Stimulated activated CD8-positive, alpha-beta memory T cell treated with anti-CD3 and anti-CD28 coated beads, Interleukin-4, amount 100 ng/mL, for 4 hours (primary cell): Measurements from ENCODE around the gene CPA4.

Experiments used
- DNase-seq, 2 donors: peaks; one replicate each; pipeline ENCODE4 v3.0.0-alpha.2; 2020; ENCODE audit warnings: low read depth in 2 of 2, low spot score in 1 of 2

Gene CPA4

GRCh38 chr7:130274983-130275591, 17.9 kb upstream of the CPA4 start:
- no peak for DNase-seq

GRCh38 chr7:130275826-130276297, 17.1 kb upstream of the CPA4 start:
- no peak for DNase-seq

- DNase-seq = no peak
Observed at GRCh38 chr7:130276796-130277762, 15.9 kb upstream of the CPA4 start.

GRCh38 chr7:130277763-130278643, 15.0 kb upstream of the CPA4 start:
- DNase-seq = no peak

- DNase-seq = no peak
Observed at GRCh38 chr7:130278860-130279259, 14.1 kb upstream of the CPA4 start.

- no peak for DNase-seq
Observed at GRCh38 chr7:130279286-130279685, 13.7 kb upstream of the CPA4 start.

GRCh38 chr7:130279906-130280305, 13.1 kb upstream of the CPA4 start:
- DNase-seq = no peak

- no peak for DNase-seq
Observed at GRCh38 chr7:130281260-130281659, 11.7 kb upstream of the CPA4 start.

- DNase-seq = no peak
Observed at GRCh38 chr7:130286881-130287280, 6.1 kb upstream of the CPA4 start.

- no peak for DNase-seq
Observed at GRCh38 chr7:130288168-130288567, 4.8 kb upstream of the CPA4 start.

GRCh38 chr7:130288829-130289228, 4.1 kb upstream of the CPA4 start:
- no peak for DNase-seq

GRCh38 chr7:130289478-130289877, 3.5 kb upstream of the CPA4 start:
- DNase-seq = no peak

- no peak for DNase-seq
Observed at GRCh38 chr7:130290745-130291144, 2.2 kb upstream of the CPA4 start.

- DNase-seq = no peak
Observed at GRCh38 chr7:130293521-130293920, 560 bp downstream of the CPA4 start.

GRCh38 chr7:130294314-130294713, 1.4 kb downstream of the CPA4 start:
- DNase-seq = no peak

GRCh38 chr7:130296221-130296951, 3.4 kb downstream of the CPA4 start:
- DNase-seq = no peak

- no peak for DNase-seq
Observed at GRCh38 chr7:130297628-130298543, 4.9 kb downstream of the CPA4 start.

- no peak for DNase-seq
Observed at GRCh38 chr7:130298544-130299326, 5.8 kb downstream of the CPA4 start.

GRCh38 chr7:130299866-130300265, 6.9 kb downstream of the CPA4 start:
- no peak for DNase-seq
